GM13976 (cell line): ENCODE measurements around the gene ACBD6.

Experiments used
- DNase-seq: peaks from one replicate; pipeline ENCODE4 v3.0.0; 2012; ENCODE audit warnings: low spot score
- CTCF ChIP-seq: IDR thresholded peaks from 2 replicates; pipeline ENCODE4 v1.5.1; 2012; ENCODE audit warnings: borderline replicate concordance, mild to moderate bottlenecking; ENCODE audit not compliant: insufficient read depth; ENCODE audit errors: extremely low read depth, missing control alignments, control extremely low read depth
- in situ Hi-C: fragments of 300-500 bp; cut with MboI; formaldehyde crosslinking; loops from one replicate; pipeline ENCODE4 v1.12.0; 2022; ENCODE audit warnings: low sequenced_read_pairs, mixed read lengths, inconsistent platforms; ENCODE audit not compliant: unreplicated experiment

The ACBD6 gene

DNA sequence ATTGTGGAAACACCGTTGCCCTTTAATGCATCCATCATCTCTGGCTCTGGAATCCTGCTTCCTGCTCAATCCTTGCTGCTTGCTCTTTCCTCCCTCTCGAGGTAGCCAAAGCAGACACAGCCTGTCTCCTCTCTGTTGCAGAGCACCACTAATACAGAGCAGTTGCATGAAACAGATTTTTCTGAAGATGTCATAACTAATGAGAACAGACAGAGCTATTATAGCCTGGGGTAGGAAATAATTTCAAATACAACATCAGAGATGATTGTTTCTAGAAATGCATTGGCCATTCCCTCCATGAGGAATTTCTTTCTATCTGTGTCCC is 23.3 kb upstream of the ACBD6 start:
- DNase-seq: no peak
- no peak for TF ChIP-seq CTCF
- in situ Hi-C loops: no loop called here

- in situ Hi-C loops: no loop called here
- no peak for DNase-seq
- no peak for TF ChIP-seq CTCF
These were observed 22.7 kb upstream of the ACBD6 start for GRCh38 chr1:180524915-180525714.

GRCh38 chr1:180524160-180524914 is 22.0 kb upstream of the ACBD6 start:
- no peak for TF ChIP-seq CTCF
- in situ Hi-C loops: no loop called here
- DNase-seq: no peak

DNA sequence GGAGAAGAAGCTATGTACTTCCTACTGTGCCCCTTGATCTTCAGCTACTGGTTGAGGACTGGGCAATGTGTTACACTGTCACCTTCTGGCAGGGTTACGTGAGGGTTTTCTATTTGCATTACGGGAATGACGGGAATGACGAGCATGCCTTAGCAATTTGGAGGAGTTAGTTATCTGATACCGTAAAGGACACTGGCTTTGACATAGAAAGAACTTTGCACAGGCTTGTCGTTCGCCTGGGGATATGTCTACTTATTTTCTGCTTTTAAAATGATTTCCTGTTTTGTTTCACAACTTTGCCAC is 19.8 kb upstream of the ACBD6 start:
- in situ Hi-C loops: no loop called here
- DNase-seq: no peak
- TF ChIP-seq CTCF: no peak

GRCh38 chr1:180521474-180522212 is 19.3 kb upstream of the ACBD6 start:
- in situ Hi-C loops: no loop called here
- no peak for TF ChIP-seq CTCF
- no peak for DNase-seq

DNA sequence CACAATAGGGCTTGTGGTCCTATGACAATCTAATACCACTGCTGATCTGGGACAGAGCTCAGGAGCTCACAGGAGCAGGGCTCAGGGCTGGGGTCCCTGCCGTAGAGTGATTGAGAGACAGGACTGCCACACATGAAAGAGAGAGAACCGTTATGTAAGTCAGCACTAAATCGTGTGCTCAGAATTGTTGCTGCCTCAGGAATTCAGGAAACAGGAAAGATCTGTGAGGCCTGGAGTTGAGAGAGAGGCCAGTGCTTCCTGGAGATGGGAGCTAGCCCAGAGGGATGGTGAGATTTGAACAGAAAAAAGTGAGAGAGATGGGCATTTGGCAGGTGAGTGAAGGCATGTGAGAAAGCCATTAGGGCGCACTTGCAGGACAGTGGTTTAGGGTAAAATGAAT is 17.5 kb upstream of the ACBD6 start:
- in situ Hi-C loops: loop anchor here (10.0 kb wide), 1 partner anchor 645 kb away; no protein-coding TSS in a partner anchor
- DNase-seq: no peak
- no peak for TF ChIP-seq CTCF
